ENCODE measurements around the gene PSD4. TPM values are rescaled to one million over a fixed set of nuclear protein-coding genes. Genes with fewer than 3 reads are reported as not detected.

Gene PSD4
- polyA plus RNA-seq, 1 of the 3 experiments (the other 2 are of a cell fraction), result 0.35 TPM

DNA sequence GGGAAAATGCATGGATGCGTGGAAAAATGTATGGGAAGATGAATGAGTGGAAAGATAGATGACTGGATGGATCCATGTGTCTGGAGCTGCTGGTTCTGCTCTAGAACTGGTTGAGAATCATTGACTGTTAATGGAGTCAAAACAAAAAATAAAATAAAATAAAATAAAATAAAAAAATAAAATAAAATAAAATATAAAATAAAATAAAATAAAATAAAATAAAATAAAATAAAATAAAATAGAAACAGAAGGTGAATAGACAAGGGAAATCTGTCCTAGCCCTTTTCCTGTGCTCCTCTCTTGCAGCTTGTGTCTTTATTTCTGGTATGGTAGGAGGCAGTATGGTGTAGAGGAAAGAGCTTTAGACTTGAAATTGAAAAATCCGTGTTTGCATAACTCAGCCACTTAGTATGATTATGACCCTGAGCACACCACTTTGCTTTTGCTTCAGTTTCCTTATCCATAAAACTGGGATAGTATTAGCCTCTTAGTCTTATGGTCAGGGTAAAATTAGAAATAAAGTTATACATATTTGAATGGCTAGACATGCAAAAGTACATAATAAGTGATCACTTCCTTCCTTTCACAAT is 51.0 kb downstream of the PSD4 start:
- Histone ChIP-seq H3K4me1 (ENCODE audit: control insufficient read depth in 1 of 2, insufficient read depth in 2 of 2, low read depth in 1 of 2, low read length in 1 of 2) (peaks cover 0 to 4% of the 10 kb centered on the region in 2 experiments; a peak in 2 of 4 replicates), H3K4me2 (no peak overlapping the region), H3F3A (replicated peaks; ENCODE audit: insufficient read depth) (no peaks in the 10 kb centered on the region), H3K9me3 (no peaks in the 10 kb centered on the region), H3K27me3 (ENCODE audit: insufficient read depth) (no peaks in the 10 kb centered on the region), H3K9ac (no peak overlapping the region), H3K79me2 (ENCODE audit: insufficient read depth) (no peaks in the 10 kb centered on the region), H4K20me1 (ENCODE audit: insufficient read depth) (no peaks in the 10 kb centered on the region), H2AFZ (ENCODE audit: low read depth) (no peak overlapping the region), H3K36me3 (replicated peaks in 1 of 2; ENCODE audit: control insufficient read depth in 1 of 2, insufficient read depth in 2 of 2, low read length in 1 of 2) (no peaks in the 10 kb centered on the region), H3K27ac (ENCODE audit: low read depth in 2 of 2, low read length in 1 of 2) (no peak overlapping the region), H3K4me3 (ENCODE audit: low read depth in 2 of 2, low read length in 1 of 2) (no peak overlapping the region), H3K9me2 (no peaks in the 10 kb centered on the region)
- 76% methylated on average over 2 of the region's 2 CpGs for WGBS (ENCODE audit: low lambda C conversion rate)
- CTCF ChIA-PET, result no interaction called here
- DNase-seq, result no peak
- TF ChIP-seq FOSL2 (IDR thresholded peaks at IDR 0.05; ENCODE audit: borderline replicate concordance, low read depth) (no peak), NFIC (IDR thresholded peaks at IDR 0.05; ENCODE audit: borderline replicate concordance) (no peak), EP300 (IDR thresholded peaks at IDR 0.05; ENCODE audit: borderline replicate concordance in 1 of 2, low read depth in 1 of 2, low read length in 1 of 2) (no peak), TCF12 (IDR thresholded peaks at IDR 0.05) (no peak), RFX5 (IDR thresholded peaks at IDR 0.05; ENCODE audit: low read length) (no peak), GATA2 (CRISPR knock-in tag; IDR thresholded peaks at IDR 0.05) (no peak), GABPA (IDR thresholded peaks at IDR 0.05; ENCODE audit: low read depth) (no peak), TAF1 (IDR thresholded peaks at IDR 0.05; ENCODE audit: borderline replicate concordance, low read depth, low read length) (no peak), RAD21 (IDR thresholded peaks at IDR 0.05; ENCODE audit: low read length) (no peak), SIN3A (IDR thresholded peaks at IDR 0.05; ENCODE audit: borderline replicate concordance, low read depth, low read length) (no peak), FOXM1 (IDR thresholded peaks at IDR 0.05; ENCODE audit: low read depth) (no peak), ELF1 (IDR thresholded peaks at IDR 0.05) (no peak), MEF2A (IDR thresholded peaks at IDR 0.05; ENCODE audit: borderline replicate concordance, low read depth) (no peak), YY1 (IDR thresholded peaks at IDR 0.05; ENCODE audit: low read depth) (no peak), RXRA (IDR thresholded peaks at IDR 0.05; ENCODE audit: borderline replicate concordance, low read depth) (no peak)
- TF ChIP-seq, protein P1, sequence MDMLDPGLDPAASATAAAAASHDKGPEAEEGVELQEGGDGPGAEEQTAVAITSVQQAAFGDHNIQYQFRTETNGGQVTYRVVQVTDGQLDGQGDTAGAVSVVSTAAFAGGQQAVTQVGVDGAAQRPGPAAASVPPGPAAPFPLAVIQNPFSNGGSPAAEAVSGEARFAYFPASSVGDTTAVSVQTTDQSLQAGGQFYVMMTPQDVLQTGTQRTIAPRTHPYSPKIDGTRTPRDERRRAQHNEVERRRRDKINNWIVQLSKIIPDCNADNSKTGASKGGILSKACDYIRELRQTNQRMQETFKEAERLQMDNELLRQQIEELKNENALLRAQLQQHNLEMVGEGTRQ (IDR thresholded peaks at IDR 0.05; ENCODE audit: borderline replicate concordance, low read depth, low read length), result no peak
- TF ChIP-seq, protein P2, sequence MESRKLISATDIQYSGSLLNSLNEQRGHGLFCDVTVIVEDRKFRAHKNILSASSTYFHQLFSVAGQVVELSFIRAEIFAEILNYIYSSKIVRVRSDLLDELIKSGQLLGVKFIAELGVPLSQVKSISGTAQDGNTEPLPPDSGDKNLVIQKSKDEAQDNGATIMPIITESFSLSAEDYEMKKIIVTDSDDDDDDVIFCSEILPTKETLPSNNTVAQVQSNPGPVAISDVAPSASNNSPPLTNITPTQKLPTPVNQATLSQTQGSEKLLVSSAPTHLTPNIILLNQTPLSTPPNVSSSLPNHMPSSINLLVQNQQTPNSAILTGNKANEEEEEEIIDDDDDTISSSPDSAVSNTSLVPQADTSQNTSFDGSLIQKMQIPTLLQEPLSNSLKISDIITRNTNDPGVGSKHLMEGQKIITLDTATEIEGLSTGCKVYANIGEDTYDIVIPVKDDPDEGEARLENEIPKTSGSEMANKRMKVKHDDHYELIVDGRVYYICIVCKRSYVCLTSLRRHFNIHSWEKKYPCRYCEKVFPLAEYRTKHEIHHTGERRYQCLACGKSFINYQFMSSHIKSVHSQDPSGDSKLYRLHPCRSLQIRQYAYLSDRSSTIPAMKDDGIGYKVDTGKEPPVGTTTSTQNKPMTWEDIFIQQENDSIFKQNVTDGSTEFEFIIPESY (IDR thresholded peaks at IDR 0.05; ENCODE audit: borderline replicate concordance, low read depth), result no peak
- TF ChIP-seq, protein P3, sequence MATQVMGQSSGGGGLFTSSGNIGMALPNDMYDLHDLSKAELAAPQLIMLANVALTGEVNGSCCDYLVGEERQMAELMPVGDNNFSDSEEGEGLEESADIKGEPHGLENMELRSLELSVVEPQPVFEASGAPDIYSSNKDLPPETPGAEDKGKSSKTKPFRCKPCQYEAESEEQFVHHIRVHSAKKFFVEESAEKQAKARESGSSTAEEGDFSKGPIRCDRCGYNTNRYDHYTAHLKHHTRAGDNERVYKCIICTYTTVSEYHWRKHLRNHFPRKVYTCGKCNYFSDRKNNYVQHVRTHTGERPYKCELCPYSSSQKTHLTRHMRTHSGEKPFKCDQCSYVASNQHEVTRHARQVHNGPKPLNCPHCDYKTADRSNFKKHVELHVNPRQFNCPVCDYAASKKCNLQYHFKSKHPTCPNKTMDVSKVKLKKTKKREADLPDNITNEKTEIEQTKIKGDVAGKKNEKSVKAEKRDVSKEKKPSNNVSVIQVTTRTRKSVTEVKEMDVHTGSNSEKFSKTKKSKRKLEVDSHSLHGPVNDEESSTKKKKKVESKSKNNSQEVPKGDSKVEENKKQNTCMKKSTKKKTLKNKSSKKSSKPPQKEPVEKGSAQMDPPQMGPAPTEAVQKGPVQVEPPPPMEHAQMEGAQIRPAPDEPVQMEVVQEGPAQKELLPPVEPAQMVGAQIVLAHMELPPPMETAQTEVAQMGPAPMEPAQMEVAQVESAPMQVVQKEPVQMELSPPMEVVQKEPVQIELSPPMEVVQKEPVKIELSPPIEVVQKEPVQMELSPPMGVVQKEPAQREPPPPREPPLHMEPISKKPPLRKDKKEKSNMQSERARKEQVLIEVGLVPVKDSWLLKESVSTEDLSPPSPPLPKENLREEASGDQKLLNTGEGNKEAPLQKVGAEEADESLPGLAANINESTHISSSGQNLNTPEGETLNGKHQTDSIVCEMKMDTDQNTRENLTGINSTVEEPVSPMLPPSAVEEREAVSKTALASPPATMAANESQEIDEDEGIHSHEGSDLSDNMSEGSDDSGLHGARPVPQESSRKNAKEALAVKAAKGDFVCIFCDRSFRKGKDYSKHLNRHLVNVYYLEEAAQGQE (IDR thresholded peaks at IDR 0.05; ENCODE audit: low read depth, low read length), result no peak
- POLR2A ChIA-PET, result no interaction called here

Data from SK-N-SH (cell line).